Measurements from ENCODE around the gene ITGA8.

Gene ITGA8

GRCh38 chr10:15681076-15681475, 38.6 kb downstream of the ITGA8 start:
- H3K27ac ChIP-seq = no peak overlapping the region
- TF ChIP-seq CTCF (conservative IDR thresholded peaks at IDR 0.05; ENCODE audit: low read depth) = no peak
- ChIA-PET POLR2A (ENCODE audit: low non-redundant PET) (no interaction called here), CTCF (no interaction called here)
- no peak for DNase-seq (ENCODE audit: low spot score)

- DNase-seq (ENCODE audit: low spot score) = no peak
- no peak for TF ChIP-seq CTCF (conservative IDR thresholded peaks at IDR 0.05; ENCODE audit: low read depth)
- ChIA-PET POLR2A (ENCODE audit: low non-redundant PET) (no interaction called here), CTCF (no interaction called here)
- H3K27ac ChIP-seq = no peak overlapping the region
These were observed 40.9 kb downstream of the ITGA8 start for GRCh38 chr10:15678851-15679250.

DNA sequence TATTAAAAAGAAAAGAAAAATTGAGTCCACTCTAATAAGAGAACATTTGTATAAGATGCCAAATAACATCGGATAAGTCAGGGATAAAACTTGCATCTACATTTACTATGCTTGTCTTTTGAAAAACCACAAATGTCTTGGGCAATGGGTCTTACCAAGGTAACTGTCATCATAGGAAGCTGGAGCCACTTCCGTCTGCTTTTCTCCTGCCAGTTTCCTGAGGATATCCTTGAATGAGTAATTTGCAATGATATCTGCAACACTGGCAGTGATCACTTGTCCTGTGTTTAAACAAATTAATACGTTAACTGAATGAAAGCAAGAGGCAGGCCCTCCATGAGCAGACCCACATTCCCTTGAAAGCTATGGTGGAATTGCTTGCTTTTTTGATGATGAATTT, 47.3 kb downstream of the ITGA8 start:
- no peak for DNase-seq (ENCODE audit: low spot score)
- POLR2A ChIA-PET (ENCODE audit: low non-redundant PET) = no interaction called here
- CTCF ChIA-PET = interaction anchor here (0.7 kb wide), 1 partner anchor 1110 kb away, joined by 3 read pairs; no protein-coding TSS in a partner anchor
- H3K27ac ChIP-seq = no peak overlapping the region
- TF ChIP-seq CTCF (conservative IDR thresholded peaks at IDR 0.05; ENCODE audit: low read depth) = no peak

DNA sequence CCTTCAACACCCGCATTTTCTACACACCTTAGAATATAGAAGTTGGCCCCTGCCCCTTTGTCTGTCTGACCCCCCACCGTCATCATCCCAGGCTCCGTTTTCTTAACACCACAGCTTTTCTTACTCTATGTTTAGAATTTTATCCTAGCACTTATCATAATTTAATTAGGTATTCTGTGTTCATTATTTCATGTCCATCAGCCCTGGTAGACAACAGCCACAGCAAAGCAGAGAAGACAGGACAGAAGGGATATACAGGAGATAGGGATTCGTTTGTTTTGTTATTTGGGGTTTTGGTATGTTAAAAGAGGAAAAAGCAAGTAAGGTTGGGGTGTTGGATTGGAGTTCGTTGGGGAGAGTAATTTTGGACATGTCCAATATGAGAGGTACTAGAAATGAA, 48.8 kb downstream of the ITGA8 start:
- H3K27ac ChIP-seq = no peak overlapping the region
- no peak for TF ChIP-seq CTCF (conservative IDR thresholded peaks at IDR 0.05; ENCODE audit: low read depth)
- DNase-seq (ENCODE audit: low spot score) = no peak
- ChIA-PET POLR2A (ENCODE audit: low non-redundant PET) (no interaction called here), CTCF (no interaction called here)

DNA sequence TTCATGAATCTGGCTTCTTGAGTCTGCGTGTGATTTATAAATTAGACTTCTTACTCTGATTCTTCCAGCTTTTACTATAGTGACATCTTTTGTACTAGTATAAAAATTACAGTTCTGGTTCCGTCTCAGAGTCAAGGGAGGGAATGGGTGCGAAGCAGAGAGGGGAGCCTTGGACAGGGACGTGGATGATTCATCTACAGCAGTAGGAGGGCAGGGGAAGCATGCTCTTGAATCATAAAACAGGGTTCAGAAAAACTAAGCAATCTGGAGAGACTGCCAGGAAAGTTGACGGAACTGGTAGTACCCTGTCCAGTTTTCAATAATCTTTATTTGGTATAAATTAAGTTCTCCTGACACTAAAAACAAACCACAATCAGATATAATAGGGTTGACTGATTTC, 58.1 kb downstream of the ITGA8 start:
- DNase-seq (ENCODE audit: low spot score) = no peak
- no peak overlapping the region for H3K27ac ChIP-seq
- ChIA-PET POLR2A (ENCODE audit: low non-redundant PET) (no interaction called here), CTCF (no interaction called here)
- no peak for TF ChIP-seq CTCF (conservative IDR thresholded peaks at IDR 0.05; ENCODE audit: low read depth)

DNA sequence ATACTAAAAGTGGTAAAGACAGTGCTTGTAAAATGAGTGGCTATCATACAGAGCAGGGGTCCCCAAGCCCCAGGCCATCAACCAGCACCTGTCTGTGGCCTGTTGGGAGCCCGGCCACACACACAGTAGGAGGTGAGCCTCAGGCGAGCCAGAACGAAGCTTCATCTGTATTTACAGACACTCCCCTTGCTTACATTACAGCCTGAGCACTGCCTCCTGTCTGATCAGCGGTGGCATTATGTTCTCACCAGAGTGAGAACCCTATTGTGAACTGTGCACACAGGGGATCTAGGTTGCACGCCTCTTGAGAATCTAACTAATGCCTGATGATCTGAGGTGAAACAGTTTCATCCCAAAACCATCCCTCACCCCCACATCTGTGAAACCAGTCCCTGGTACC, 58.7 kb downstream of the ITGA8 start:
- POLR2A ChIA-PET (ENCODE audit: low non-redundant PET) = no interaction called here
- no peak for DNase-seq (ENCODE audit: low spot score)
- no peak overlapping the region for H3K27ac ChIP-seq
- CTCF ChIA-PET = interaction anchor here (0.7 kb wide), 1 partner anchor 227 kb away, joined by 3 read pairs; no protein-coding TSS in a partner anchor
- TF ChIP-seq CTCF (conservative IDR thresholded peaks at IDR 0.05; ENCODE audit: low read depth) = no peak
